GM12892 (cell line): ENCODE measurements around the gene CMKLR1.

Experiments used
- POLR2A ChIP-seq: IDR thresholded peaks from 2 replicates; pipeline ENCODE4 v1.6.1; 2011; ENCODE audit warnings: low read depth, low read length, control low read depth
- TAF1 ChIP-seq: IDR thresholded peaks from 2 replicates; pipeline ENCODE4 v1.6.1; 2011; ENCODE audit warnings: low read depth, mild to moderate bottlenecking, control low read depth, low read length, borderline replicate concordance

DNA sequence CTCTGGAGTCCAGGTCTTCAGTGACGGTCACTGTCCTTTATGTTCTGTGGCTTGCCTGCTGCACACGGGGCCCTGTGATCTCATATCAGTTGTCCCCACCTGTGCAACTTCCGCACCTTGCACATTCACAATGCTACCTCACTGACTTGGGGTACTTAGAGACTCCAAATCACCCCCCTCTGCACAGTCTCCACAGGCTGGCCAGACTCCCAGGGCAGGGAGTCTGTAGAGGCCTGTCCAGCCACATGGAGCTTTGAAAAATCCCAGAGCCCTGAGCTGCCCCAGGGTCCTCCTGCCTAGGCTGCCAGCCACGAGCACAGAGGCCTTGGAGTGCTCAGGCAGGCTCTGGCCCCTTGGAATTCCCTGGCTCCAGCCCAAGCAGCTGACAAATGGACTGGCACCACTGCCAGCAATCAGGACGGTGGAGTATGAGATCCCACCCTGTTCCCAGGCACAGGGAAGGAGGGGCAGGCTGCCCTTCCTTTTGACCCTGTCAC, 26.4 kb downstream of the CMKLR1 start:
- TF ChIP-seq POLR2A, result no peak
- no peak for TF ChIP-seq TAF1
